ENCODE results near the gene SEC22A.

The SEC22A gene

GRCh38 chr3:123298903-123299302 lies 97.2 kb downstream of the SEC22A start:
- peak; percentile 8 for DNase-seq (ENCODE audit: low read depth)
- no peak for TF ChIP-seq CTCF (conservative IDR thresholded peaks at IDR 0.05; ENCODE audit: control insufficient read depth, insufficient read depth, low read depth, low read length)
- no peak overlapping the region for H3K4me3 ChIP-seq (ENCODE audit: control insufficient read depth, low read depth, low read length)

GRCh38 chr3:123299581-123299980 lies 97.8 kb downstream of the SEC22A start:
- H3K4me3 ChIP-seq (ENCODE audit: control insufficient read depth, low read depth, low read length) = no peak overlapping the region
- DNase-seq (ENCODE audit: low read depth) = no peak
- no peak for TF ChIP-seq CTCF (conservative IDR thresholded peaks at IDR 0.05; ENCODE audit: control insufficient read depth, insufficient read depth, low read depth, low read length)

GRCh38 chr3:123300056-123300455 lies 98.3 kb downstream of the SEC22A start:
- no peak for TF ChIP-seq CTCF (conservative IDR thresholded peaks at IDR 0.05; ENCODE audit: control insufficient read depth, insufficient read depth, low read depth, low read length)
- no peak for DNase-seq (ENCODE audit: low read depth)
- H3K4me3 ChIP-seq (ENCODE audit: control insufficient read depth, low read depth, low read length) = no peak overlapping the region

GRCh38 chr3:123300583-123300982 lies 98.8 kb downstream of the SEC22A start:
- TF ChIP-seq CTCF (conservative IDR thresholded peaks at IDR 0.05; ENCODE audit: control insufficient read depth, insufficient read depth, low read depth, low read length) = no peak
- no peak overlapping the region for H3K4me3 ChIP-seq (ENCODE audit: control insufficient read depth, low read depth, low read length)
- no peak for DNase-seq (ENCODE audit: low read depth)

- no peak for DNase-seq (ENCODE audit: low read depth)
- TF ChIP-seq CTCF (conservative IDR thresholded peaks at IDR 0.05; ENCODE audit: control insufficient read depth, insufficient read depth, low read depth, low read length) = no peak
- no peak overlapping the region for H3K4me3 ChIP-seq (ENCODE audit: control insufficient read depth, low read depth, low read length)
These were observed 99.8 kb downstream of the SEC22A start for GRCh38 chr3:123301331-123302184.

GRCh38 chr3:123302961-123303360 lies 101.2 kb downstream of the SEC22A start:
- no peak for DNase-seq (ENCODE audit: low read depth)
- no peak overlapping the region for H3K4me3 ChIP-seq (ENCODE audit: control insufficient read depth, low read depth, low read length)
- no peak for TF ChIP-seq CTCF (conservative IDR thresholded peaks at IDR 0.05; ENCODE audit: control insufficient read depth, insufficient read depth, low read depth, low read length)
